HepG2 (cell line): ENCODE measurements around the gene MPV17L2. TPM values are rescaled to one million over a fixed set of nuclear protein-coding genes. Genes with fewer than 3 reads are reported as not detected.
A peak's percentile ranks its signal among the peaks of the same experiment; 100 is the strongest.

Experiments
- CAMTA2 ChIP-seq: sonication (generic); formaldehyde crosslinking; IDR thresholded peaks from 2 replicates; pipeline ENCODE4 v1.4.0; 2020; ENCODE audit warnings: mild to moderate bottlenecking, missing genetic modification reagents, borderline replicate concordance
- ELF3 ChIP-seq: IDR thresholded peaks from 2 replicates; pipeline ENCODE4 v1.6.1; 2016; ENCODE audit warnings: missing genetic modification reagents, missing compliant biosample characterization
- GPN1 ChIP-seq: sonication (generic); formaldehyde crosslinking; IDR thresholded peaks from 2 replicates; pipeline ENCODE4 v1.5.1; 2020; ENCODE audit warnings: missing genetic modification reagents, borderline replicate concordance
- NBN ChIP-seq: fragments of 450-650 bp; conservative IDR thresholded peaks from 2 replicates; pipeline ENCODE4 v1.6.1; 2017
- NR2F2 ChIP-seq: IDR thresholded peaks from 2 replicates; pipeline ENCODE4 v1.6.1; 2012; ENCODE audit warnings: low read depth, inconsistent platforms, borderline replicate concordance
- PHF5A ChIP-seq: IDR thresholded peaks from one replicate; pipeline ENCODE4 v1.6.1; 2018; ENCODE audit warnings: low read depth, missing genetic modification reagents; ENCODE audit not compliant: unreplicated experiment
- RARG ChIP-seq: sonication (generic); formaldehyde crosslinking; IDR thresholded peaks from 2 replicates; pipeline ENCODE4 v1.4.0; 2020; ENCODE audit warnings: low read depth, mild to moderate bottlenecking, missing genetic modification reagents
- SMARCC2 ChIP-seq: fragments of 450-650 bp; IDR thresholded peaks from 2 replicates; pipeline ENCODE4 v1.6.1; 2017; ENCODE audit warnings: antibody characterized with exemption, mild to moderate bottlenecking
- TARDBP ChIP-seq: sonication (generic); formaldehyde crosslinking; IDR thresholded peaks from 2 replicates; pipeline ENCODE4 v1.8.0; 2022; ENCODE audit warnings: mild to moderate bottlenecking, missing genetic modification reagents
- ZFP36 ChIP-seq: fragments of 150-350 bp; IDR thresholded peaks from 2 replicates; pipeline ENCODE4 v1.6.1; 2018; ENCODE audit warnings: borderline replicate concordance, low read length, low read depth; ENCODE audit not compliant: partially characterized antibody
- ZNF136 ChIP-seq: sonication (generic); formaldehyde crosslinking; IDR thresholded peaks from 2 replicates; pipeline ENCODE4 v1.8.1; 2022; ENCODE audit warnings: low read depth, mild to moderate bottlenecking, moderate library complexity, missing genetic modification reagents
- ZNF543 ChIP-seq: sonication (generic); formaldehyde crosslinking; IDR thresholded peaks from 2 replicates; pipeline ENCODE4 v1.4.0; 2020; ENCODE audit warnings: mild to moderate bottlenecking, missing genetic modification reagents
- ZNF879 ChIP-seq: sonication (generic); formaldehyde crosslinking; IDR thresholded peaks from 2 replicates; pipeline ENCODE4 v1.8.1; 2023; ENCODE audit warnings: missing genetic modification reagents
- polyA plus RNA-seq, 8 experiments: library from polyadenylated mRNA; depleted of rRNA in 3 of 8; stranded (reverse) in 7 of 8; unstranded in 1 of 8; fragments of >200 nt; fragmentation: Illumina TruSeq in 4 of 8; extraction: Trizol in 4 of 8; gene quantifications; 2 replicates each; pipeline versions ENCODE4 v1.2.1 to v1.2.3, GENCODE V29; 2011 to 2016; ENCODE audit warnings: low read depth in 4 of 8, missing spikeins in 1 of 8, mixed read lengths in 1 of 8; ENCODE audit not compliant: insufficient read depth in 1 of 8
- total RNA-seq, 5 experiments: library from RNA; depleted of rRNA; stranded (reverse); fragments of >200 nt; fragmentation: Illumina TruSeq; extraction: Trizol; gene quantifications; 2 replicates each; pipeline ENCODE4 v1.2.3, GENCODE V29; 2016; ENCODE audit warnings: low read depth in 1 of 5
- TF ChIP-seq, protein P1 (sequence below), 2 experiments: sonication (generic) in 1 of 2; formaldehyde crosslinking in 1 of 2; IDR thresholded peaks; 2 replicates each; pipeline versions ENCODE4 v1.6.1 to v1.9.0; 2014 to 2022; ENCODE audit warnings: antibody characterized with exemption in 1 of 2, borderline replicate concordance in 1 of 2, inconsistent platforms in 1 of 2, low read depth in 1 of 2, missing genetic modification reagents in 1 of 2
- TF ChIP-seq, protein P2 (sequence below): IDR thresholded peaks from 2 replicates; pipeline ENCODE4 v1.6.1; 2016; ENCODE audit warnings: mild to moderate bottlenecking, missing biosample characterization, missing genetic modification reagents
- TF ChIP-seq, protein P3 (sequence below): sonication (generic); formaldehyde crosslinking; IDR thresholded peaks from 2 replicates; pipeline ENCODE4 v1.4.0; 2020; ENCODE audit warnings: missing genetic modification reagents
- TF ChIP-seq, protein P4 (sequence below): sonication (generic); formaldehyde crosslinking; IDR thresholded peaks from 2 replicates; pipeline ENCODE4 v1.5.0; 2020; ENCODE audit warnings: missing genetic modification reagents

The MPV17L2 gene
- total and polyA plus RNA-seq, 2 of the 13 experiments (the other 11 are each of a cell fraction or from before 2014, with no cell fraction given), result 13.6 to 16.7 TPM

DNA sequence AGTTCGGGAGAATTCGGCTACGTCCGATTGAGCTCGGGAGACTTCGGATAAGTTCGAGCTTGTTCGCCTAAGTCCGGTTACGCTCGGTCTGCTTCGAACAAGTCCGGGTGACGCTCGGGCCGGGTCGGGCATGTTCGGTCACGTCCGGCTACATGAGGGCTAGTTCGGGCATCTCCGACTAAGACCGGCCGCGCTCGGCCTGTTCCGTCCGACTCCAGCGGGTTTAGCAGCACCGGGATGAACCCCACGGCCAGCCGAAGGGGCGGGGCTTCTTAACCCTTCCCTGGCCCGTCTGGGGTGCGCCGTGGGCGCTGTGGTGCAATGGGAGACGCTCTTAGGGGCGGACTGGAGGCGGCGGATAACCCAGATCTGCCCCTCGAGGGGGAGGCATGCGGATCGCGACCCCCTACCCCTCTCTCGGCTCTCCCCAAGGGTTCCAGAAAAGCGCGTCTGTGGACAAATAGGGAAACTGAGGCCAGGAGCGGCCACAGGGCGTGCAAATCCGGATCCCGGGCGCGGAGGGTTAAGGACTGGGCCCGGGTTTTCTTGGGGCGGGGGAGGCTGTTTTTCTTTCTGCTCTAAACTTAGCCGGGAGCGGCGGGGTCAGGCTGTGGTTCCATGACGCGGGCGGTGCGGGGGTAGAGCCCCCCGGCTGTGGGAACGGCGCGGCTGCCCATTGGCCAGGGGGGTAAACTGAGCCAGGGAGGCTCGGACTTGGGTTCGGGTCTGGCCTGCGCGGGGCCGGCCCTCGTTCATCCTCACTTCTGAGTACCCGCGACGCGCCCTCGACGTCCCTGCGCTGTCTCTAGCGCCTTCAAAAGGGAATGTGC lies 31.7 kb downstream of the MPV17L2 start (continued):
- TF ChIP-seq, protein P1, sequence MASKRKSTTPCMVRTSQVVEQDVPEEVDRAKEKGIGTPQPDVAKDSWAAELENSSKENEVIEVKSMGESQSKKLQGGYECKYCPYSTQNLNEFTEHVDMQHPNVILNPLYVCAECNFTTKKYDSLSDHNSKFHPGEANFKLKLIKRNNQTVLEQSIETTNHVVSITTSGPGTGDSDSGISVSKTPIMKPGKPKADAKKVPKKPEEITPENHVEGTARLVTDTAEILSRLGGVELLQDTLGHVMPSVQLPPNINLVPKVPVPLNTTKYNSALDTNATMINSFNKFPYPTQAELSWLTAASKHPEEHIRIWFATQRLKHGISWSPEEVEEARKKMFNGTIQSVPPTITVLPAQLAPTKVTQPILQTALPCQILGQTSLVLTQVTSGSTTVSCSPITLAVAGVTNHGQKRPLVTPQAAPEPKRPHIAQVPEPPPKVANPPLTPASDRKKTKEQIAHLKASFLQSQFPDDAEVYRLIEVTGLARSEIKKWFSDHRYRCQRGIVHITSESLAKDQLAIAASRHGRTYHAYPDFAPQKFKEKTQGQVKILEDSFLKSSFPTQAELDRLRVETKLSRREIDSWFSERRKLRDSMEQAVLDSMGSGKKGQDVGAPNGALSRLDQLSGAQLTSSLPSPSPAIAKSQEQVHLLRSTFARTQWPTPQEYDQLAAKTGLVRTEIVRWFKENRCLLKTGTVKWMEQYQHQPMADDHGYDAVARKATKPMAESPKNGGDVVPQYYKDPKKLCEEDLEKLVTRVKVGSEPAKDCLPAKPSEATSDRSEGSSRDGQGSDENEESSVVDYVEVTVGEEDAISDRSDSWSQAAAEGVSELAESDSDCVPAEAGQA (IDR thresholded peaks at IDR 0.05; ENCODE audit: low read depth), result no peak
- TF ChIP-seq, protein P1 (CRISPR knock-in tag; IDR thresholded peaks at IDR 0.05; ENCODE audit: borderline replicate concordance), result no peak
- TF ChIP-seq, protein P2, sequence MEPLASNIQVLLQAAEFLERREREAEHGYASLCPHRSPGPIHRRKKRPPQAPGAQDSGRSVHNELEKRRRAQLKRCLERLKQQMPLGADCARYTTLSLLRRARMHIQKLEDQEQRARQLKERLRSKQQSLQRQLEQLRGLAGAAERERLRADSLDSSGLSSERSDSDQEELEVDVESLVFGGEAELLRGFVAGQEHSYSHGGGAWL (CRISPR knock-in tag), result no peak
- TF ChIP-seq ZNF136 (CRISPR knock-in tag) (no peak), SMARCC2 (no peak), ZNF543 (no peak), PHF5A (CRISPR knock-in tag) (no peak), CAMTA2 (CRISPR knock-in tag) (0 out of 2 replicates have a peak, but pooled peaks have one; percentile 9), NR2F2 (no peak), ELF3 (no peak), RARG (CRISPR knock-in tag) (no peak), ZFP36 (no peak), TARDBP (CRISPR knock-in tag) (no peak), NBN (no peak), ZNF879 (no peak), GPN1 (CRISPR knock-in tag) (no peak)
- TF ChIP-seq, protein P3, sequence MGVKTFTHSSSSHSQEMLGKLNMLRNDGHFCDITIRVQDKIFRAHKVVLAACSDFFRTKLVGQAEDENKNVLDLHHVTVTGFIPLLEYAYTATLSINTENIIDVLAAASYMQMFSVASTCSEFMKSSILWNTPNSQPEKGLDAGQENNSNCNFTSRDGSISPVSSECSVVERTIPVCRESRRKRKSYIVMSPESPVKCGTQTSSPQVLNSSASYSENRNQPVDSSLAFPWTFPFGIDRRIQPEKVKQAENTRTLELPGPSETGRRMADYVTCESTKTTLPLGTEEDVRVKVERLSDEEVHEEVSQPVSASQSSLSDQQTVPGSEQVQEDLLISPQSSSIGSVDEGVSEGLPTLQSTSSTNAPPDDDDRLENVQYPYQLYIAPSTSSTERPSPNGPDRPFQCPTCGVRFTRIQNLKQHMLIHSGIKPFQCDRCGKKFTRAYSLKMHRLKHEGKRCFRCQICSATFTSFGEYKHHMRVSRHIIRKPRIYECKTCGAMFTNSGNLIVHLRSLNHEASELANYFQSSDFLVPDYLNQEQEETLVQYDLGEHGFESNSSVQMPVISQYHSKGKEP, result no peak
- TF ChIP-seq, protein P4, sequence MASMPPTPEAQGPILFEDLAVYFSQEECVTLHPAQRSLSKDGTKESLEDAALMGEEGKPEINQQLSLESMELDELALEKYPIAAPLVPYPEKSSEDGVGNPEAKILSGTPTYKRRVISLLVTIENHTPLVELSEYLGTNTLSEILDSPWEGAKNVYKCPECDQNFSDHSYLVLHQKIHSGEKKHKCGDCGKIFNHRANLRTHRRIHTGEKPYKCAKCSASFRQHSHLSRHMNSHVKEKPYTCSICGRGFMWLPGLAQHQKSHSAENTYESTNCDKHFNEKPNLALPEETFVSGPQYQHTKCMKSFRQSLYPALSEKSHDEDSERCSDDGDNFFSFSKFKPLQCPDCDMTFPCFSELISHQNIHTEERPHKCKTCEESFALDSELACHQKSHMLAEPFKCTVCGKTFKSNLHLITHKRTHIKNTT, result no peak
